Prostate gland (tissue), 2 donors: ENCODE data around the gene FMC1.

Experiments
- CTCF ChIP-seq, 4 experiments: fragments of 200-600 bp in 2 of 4; fragments of 450-650 bp in 2 of 4; sonication (generic) in 2 of 4; IDR thresholded peaks; 1 replicate in 3 of 4; 2 replicates in 1 of 4; pipeline ENCODE4 v1.5.1; 2016 to 2019; ENCODE audit warnings: antibody characterized with exemption in 4 of 4, mild to moderate bottlenecking in 2 of 4, moderate library complexity in 2 of 4
- POLR2A ChIP-seq: fragments of 450-650 bp; IDR thresholded peaks from one replicate; pipeline ENCODE4 v1.6.1; 2016; ENCODE audit warnings: antibody characterized with exemption, mild to moderate bottlenecking
- POLR2AphosphoS5 ChIP-seq: sonication (generic); formaldehyde crosslinking; IDR thresholded peaks from one replicate; pipeline ENCODE4 v1.6.1; 2017; ENCODE audit warnings: antibody characterized with exemption

GRCh38 chr7:139304517-139304916 is 36.6 kb upstream of the FMC1 start:
- TF ChIP-seq CTCF (IDR thresholded peaks at IDR 0.05) (no peak), POLR2A (no peak), POLR2AphosphoS5 (no peak)
